Measurements from ENCODE around the gene EIF3J. TPM values are rescaled to one million over a fixed set of nuclear protein-coding genes. Genes with fewer than 3 reads are reported as not detected.

The EIF3J gene
- total RNA-seq, 1 experiment from 2014 or later, result 76.1 TPM

GRCh38 chr15:44595246-44595645 is 58.3 kb downstream of the EIF3J start (continued):
- TF ChIP-seq AR (CRISPR knock-in tag; IDR thresholded peaks at IDR 0.05) (no peak), NFATC4 (CRISPR knock-in tag; IDR thresholded peaks at IDR 0.05) (no peak), SMAD3 (CRISPR knock-in tag; IDR thresholded peaks at IDR 0.05; ENCODE audit: borderline replicate concordance) (no peak), ZSCAN18 (CRISPR knock-in tag; IDR thresholded peaks at IDR 0.05) (no peak), TEAD1 (CRISPR knock-in tag; IDR thresholded peaks at IDR 0.05) (no peak)

GRCh38 chr15:44595656-44596510 is 58.9 kb downstream of the EIF3J start:
- ATAC-seq (no peak), DNase-seq (ENCODE audit: low spot score) (no peak)
- H3K27me3 Mint-ChIP-seq (ENCODE audit: low read depth), result no peaks in the 10 kb centered on the region
- H3K4me3 Mint-ChIP-seq, result no peak overlapping the region
- TF ChIP-seq ZBTB21 (CRISPR knock-in tag; IDR thresholded peaks at IDR 0.05; ENCODE audit: borderline replicate concordance) (no peak), NR2C2 (CRISPR knock-in tag; IDR thresholded peaks at IDR 0.05) (no peak), SMAD3 (CRISPR knock-in tag; IDR thresholded peaks at IDR 0.05; ENCODE audit: borderline replicate concordance) (no peak), ESRRA (CRISPR knock-in tag; IDR thresholded peaks at IDR 0.05; ENCODE audit: borderline replicate concordance) (no peak), ZNF219 (CRISPR knock-in tag; IDR thresholded peaks at IDR 0.05; ENCODE audit: borderline replicate concordance) (no peak), ZNF423 (CRISPR knock-in tag; IDR thresholded peaks at IDR 0.05) (no peak), RORB (CRISPR knock-in tag; IDR thresholded peaks at IDR 0.05) (no peak), CREM (CRISPR knock-in tag; IDR thresholded peaks at IDR 0.05) (no peak), FOXJ3 (CRISPR knock-in tag; IDR thresholded peaks at IDR 0.05; ENCODE audit: borderline replicate concordance) (no peak), USF1 (CRISPR knock-in tag; IDR thresholded peaks at IDR 0.05) (no peak), PRRX2 (CRISPR knock-in tag; IDR thresholded peaks at IDR 0.05) (no peak), NR3C1 (CRISPR knock-in tag; conservative IDR thresholded peaks at IDR 0.05; ENCODE audit: low read depth) (no peak), SP1 (CRISPR knock-in tag; conservative IDR thresholded peaks at IDR 0.05) (no peak), NFYB (CRISPR knock-in tag; conservative IDR thresholded peaks at IDR 0.05; ENCODE audit: low read depth) (no peak), ZNF138 (CRISPR knock-in tag; conservative IDR thresholded peaks at IDR 0.05) (no peak), USF2 (CRISPR knock-in tag; IDR thresholded peaks at IDR 0.05) (no peak), E2F1 (CRISPR knock-in tag; IDR thresholded peaks at IDR 0.05) (no peak)
- no peaks in the 10 kb centered on the region for H3K9me3 Mint-ChIP-seq
- POLR2A ChIA-PET, result no interaction called here
- no peaks in the 10 kb centered on the region for H3K4me1 Mint-ChIP-seq
- CTCF ChIA-PET, result interaction anchor here (0.6 to 1.9 kb wide), 2 partner anchors 12 to 115 kb away, joined by 3 to 5 read pairs; partner anchors contain the start of gene PATL2
- H3K36me3 Mint-ChIP-seq, result peaks cover 33% of the 10 kb centered on the region
- H3K27ac Mint-ChIP-seq, result no peak overlapping the region

Measured in WTC11 (cell line).